HepG2 (cell line): ENCODE measurements around the gene NSD1. TPM values are rescaled to one million over a fixed set of nuclear protein-coding genes. Genes with fewer than 3 reads are reported as not detected.

Experiments used
- AGO1 ChIP-seq: fragments of 200-400 bp; formaldehyde crosslinking; IDR thresholded peaks from 2 replicates; pipeline ENCODE4 v1.6.1; 2017; ENCODE audit warnings: mild to moderate bottlenecking, low read depth, low read length, moderate library complexity; ENCODE audit not compliant: poor library complexity, severe bottlenecking
- CENPT ChIP-seq: sonication (generic); formaldehyde crosslinking; IDR thresholded peaks from 2 replicates; pipeline ENCODE4 v1.8.0; 2022; ENCODE audit warnings: low read depth, mild to moderate bottlenecking, moderate library complexity, missing genetic modification reagents
- FOXK1 ChIP-seq: sonication (generic); formaldehyde crosslinking; IDR thresholded peaks from 2 replicates; pipeline ENCODE4 v1.4.0; 2020; ENCODE audit warnings: low read depth, missing genetic modification reagents, borderline replicate concordance
- HMG20A ChIP-seq: IDR thresholded peaks from 2 replicates; pipeline ENCODE4 v1.6.1; 2016; ENCODE audit warnings: borderline replicate concordance
- RBM22 ChIP-seq: fragments of 200-400 bp; formaldehyde crosslinking; optimal IDR thresholded peaks from 2 replicates; pipeline ENCODE3; 2017; ENCODE audit warnings: mild to moderate bottlenecking, low read length, moderate library complexity
- ZEB1 ChIP-seq: IDR thresholded peaks from 2 replicates; pipeline ENCODE4 v1.6.1; 2012; ENCODE audit warnings: mild to moderate bottlenecking, low read depth, inconsistent platforms; ENCODE audit not compliant: insufficient replicate concordance
- ZNF232 ChIP-seq: sonication (generic); formaldehyde crosslinking; IDR thresholded peaks from 2 replicates; pipeline ENCODE4 v1.4.0; 2020; ENCODE audit warnings: missing genetic modification reagents, borderline replicate concordance
- ZNF24 ChIP-seq: fragments of 450-650 bp; IDR thresholded peaks from 2 replicates; pipeline ENCODE4 v1.6.1; 2017; ENCODE audit warnings: antibody characterized with exemption, mild to moderate bottlenecking
- ZNF274 ChIP-seq: sonication (generic); formaldehyde crosslinking; IDR thresholded peaks from 2 replicates; pipeline ENCODE4 v1.5.1; 2020; ENCODE audit warnings: mild to moderate bottlenecking, missing genetic modification reagents
- ZNF3 ChIP-seq: IDR thresholded peaks from 2 replicates; pipeline ENCODE4 v1.7.0; 2017; ENCODE audit warnings: inconsistent platforms
- ZNF572 ChIP-seq: sonication (generic); formaldehyde crosslinking; IDR thresholded peaks from 2 replicates; pipeline ENCODE4 v1.5.1; 2020; ENCODE audit warnings: mild to moderate bottlenecking, missing genetic modification reagents
- ZNF816 ChIP-seq: sonication (generic); formaldehyde crosslinking; IDR thresholded peaks from 2 replicates; pipeline ENCODE4 v1.8.0; 2022; ENCODE audit warnings: missing genetic modification reagents, mild to moderate bottlenecking, borderline replicate concordance
- polyA plus RNA-seq, 8 experiments: library from polyadenylated mRNA; depleted of rRNA in 3 of 8; stranded (reverse) in 7 of 8; unstranded in 1 of 8; fragments of >200 nt; fragmentation: Illumina TruSeq in 4 of 8; extraction: Trizol in 4 of 8; gene quantifications; 2 replicates each; pipeline versions ENCODE4 v1.2.1 to v1.2.3, GENCODE V29; 2011 to 2016; ENCODE audit warnings: low read depth in 4 of 8, missing spikeins in 1 of 8, mixed read lengths in 1 of 8; ENCODE audit not compliant: insufficient read depth in 1 of 8
- total RNA-seq, 5 experiments: library from RNA; depleted of rRNA; stranded (reverse); fragments of >200 nt; fragmentation: Illumina TruSeq; extraction: Trizol; gene quantifications; 2 replicates each; pipeline ENCODE4 v1.2.3, GENCODE V29; 2016; ENCODE audit warnings: low read depth in 1 of 5
- TF ChIP-seq, protein P1 (sequence below): IDR thresholded peaks from 2 replicates; pipeline ENCODE4 v1.6.1; 2016; ENCODE audit warnings: missing genetic modification reagents, missing compliant biosample characterization
- TF ChIP-seq, protein P2 (sequence below): sonication (generic); formaldehyde crosslinking; IDR thresholded peaks from 2 replicates; pipeline ENCODE4 v1.5.0; 2020; ENCODE audit warnings: missing genetic modification reagents
- TF ChIP-seq, protein P3 (sequence below): sonication (generic); formaldehyde crosslinking; IDR thresholded peaks from 2 replicates; pipeline ENCODE4 v1.4.0; 2020; ENCODE audit warnings: missing genetic modification reagents
- TF ChIP-seq, protein P4 (sequence below): sonication (generic); formaldehyde crosslinking; IDR thresholded peaks from 2 replicates; pipeline ENCODE4 v1.4.0; 2020; ENCODE audit warnings: missing genetic modification reagents, borderline replicate concordance
- TF ChIP-seq, protein P5 (sequence below): sonication (generic); formaldehyde crosslinking; IDR thresholded peaks from 2 replicates; pipeline ENCODE4 v1.8.1; 2023; ENCODE audit warnings: mild to moderate bottlenecking, moderate library complexity, missing genetic modification reagents

NSD1 gene
- total and polyA plus RNA-seq, 2 of the 13 experiments (the other 11 are each of a cell fraction or from before 2014, with no cell fraction given) = 0.01 to 0.09 TPM

DNA sequence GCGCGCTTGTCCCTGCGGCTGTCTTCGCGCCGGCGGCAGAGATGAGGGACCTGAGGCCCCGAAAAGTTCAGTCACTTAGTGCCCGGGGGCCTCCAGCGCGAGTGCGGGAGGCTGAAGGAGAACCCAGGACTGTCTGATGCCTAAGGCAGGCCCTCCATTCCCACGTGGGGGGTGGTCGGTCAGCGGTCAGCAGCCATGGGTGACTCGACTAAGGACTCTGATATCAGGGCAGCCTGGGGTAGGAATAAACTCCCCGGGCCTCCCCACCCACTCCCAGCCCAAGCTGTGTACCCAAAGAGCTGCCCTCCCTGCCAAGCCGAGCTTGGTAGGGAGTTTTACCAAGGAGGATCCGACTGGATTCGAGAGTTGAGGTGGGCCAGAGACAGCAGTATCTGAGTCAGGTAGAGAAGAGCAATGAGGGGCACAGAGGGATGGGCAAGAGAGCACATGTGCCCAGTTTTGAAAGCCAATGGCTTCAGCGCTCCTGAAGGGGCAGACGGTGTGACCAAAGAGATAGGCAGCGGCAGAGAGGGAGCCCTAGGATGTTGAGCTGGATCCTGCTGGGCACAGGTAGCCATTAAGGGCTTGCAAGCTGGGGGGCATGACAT, 46.1 kb upstream of the NSD1 start (continued):
- TF ChIP-seq CENPT (peak; percentile 42; the same call in 1 of the 2 replicates), AGO1 (no peak), ZNF572 (CRISPR knock-in tag) (no peak), HMG20A (CRISPR knock-in tag) (no peak), FOXK1 (CRISPR knock-in tag) (no peak), RBM22 (peak; percentile 90), ZNF816 (no peak), ZNF3 (CRISPR knock-in tag) (peak; percentile 88), ZEB1 (peak; percentile 9), ZNF274 (CRISPR knock-in tag) (0 out of 2 replicates have a peak, but pooled peaks have one; percentile 2), ZNF232 (CRISPR knock-in tag) (no peak; the same call in 1 of the 2 replicates), ZNF24 (no peak)
- TF ChIP-seq, protein P1, sequence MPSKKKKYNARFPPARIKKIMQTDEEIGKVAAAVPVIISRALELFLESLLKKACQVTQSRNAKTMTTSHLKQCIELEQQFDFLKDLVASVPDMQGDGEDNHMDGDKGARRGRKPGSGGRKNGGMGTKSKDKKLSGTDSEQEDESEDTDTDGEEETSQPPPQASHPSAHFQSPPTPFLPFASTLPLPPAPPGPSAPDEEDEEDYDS (CRISPR knock-in tag) = no peak
- TF ChIP-seq, protein P2, sequence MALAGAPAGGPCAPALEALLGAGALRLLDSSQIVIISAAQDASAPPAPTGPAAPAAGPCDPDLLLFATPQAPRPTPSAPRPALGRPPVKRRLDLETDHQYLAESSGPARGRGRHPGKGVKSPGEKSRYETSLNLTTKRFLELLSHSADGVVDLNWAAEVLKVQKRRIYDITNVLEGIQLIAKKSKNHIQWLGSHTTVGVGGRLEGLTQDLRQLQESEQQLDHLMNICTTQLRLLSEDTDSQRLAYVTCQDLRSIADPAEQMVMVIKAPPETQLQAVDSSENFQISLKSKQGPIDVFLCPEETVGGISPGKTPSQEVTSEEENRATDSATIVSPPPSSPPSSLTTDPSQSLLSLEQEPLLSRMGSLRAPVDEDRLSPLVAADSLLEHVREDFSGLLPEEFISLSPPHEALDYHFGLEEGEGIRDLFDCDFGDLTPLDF = peak; percentile 17; the same call in 1 of the 2 replicates
- TF ChIP-seq, protein P3, sequence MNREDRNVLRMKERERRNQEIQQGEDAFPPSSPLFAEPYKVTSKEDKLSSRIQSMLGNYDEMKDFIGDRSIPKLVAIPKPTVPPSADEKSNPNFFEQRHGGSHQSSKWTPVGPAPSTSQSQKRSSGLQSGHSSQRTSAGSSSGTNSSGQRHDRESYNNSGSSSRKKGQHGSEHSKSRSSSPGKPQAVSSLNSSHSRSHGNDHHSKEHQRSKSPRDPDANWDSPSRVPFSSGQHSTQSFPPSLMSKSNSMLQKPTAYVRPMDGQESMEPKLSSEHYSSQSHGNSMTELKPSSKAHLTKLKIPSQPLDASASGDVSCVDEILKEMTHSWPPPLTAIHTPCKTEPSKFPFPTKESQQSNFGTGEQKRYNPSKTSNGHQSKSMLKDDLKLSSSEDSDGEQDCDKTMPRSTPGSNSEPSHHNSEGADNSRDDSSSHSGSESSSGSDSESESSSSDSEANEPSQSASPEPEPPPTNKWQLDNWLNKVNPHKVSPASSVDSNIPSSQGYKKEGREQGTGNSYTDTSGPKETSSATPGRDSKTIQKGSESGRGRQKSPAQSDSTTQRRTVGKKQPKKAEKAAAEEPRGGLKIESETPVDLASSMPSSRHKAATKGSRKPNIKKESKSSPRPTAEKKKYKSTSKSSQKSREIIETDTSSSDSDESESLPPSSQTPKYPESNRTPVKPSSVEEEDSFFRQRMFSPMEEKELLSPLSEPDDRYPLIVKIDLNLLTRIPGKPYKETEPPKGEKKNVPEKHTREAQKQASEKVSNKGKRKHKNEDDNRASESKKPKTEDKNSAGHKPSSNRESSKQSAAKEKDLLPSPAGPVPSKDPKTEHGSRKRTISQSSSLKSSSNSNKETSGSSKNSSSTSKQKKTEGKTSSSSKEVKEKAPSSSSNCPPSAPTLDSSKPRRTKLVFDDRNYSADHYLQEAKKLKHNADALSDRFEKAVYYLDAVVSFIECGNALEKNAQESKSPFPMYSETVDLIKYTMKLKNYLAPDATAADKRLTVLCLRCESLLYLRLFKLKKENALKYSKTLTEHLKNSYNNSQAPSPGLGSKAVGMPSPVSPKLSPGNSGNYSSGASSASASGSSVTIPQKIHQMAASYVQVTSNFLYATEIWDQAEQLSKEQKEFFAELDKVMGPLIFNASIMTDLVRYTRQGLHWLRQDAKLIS (CRISPR knock-in tag) = peak; percentile 90
- TF ChIP-seq, protein P4, sequence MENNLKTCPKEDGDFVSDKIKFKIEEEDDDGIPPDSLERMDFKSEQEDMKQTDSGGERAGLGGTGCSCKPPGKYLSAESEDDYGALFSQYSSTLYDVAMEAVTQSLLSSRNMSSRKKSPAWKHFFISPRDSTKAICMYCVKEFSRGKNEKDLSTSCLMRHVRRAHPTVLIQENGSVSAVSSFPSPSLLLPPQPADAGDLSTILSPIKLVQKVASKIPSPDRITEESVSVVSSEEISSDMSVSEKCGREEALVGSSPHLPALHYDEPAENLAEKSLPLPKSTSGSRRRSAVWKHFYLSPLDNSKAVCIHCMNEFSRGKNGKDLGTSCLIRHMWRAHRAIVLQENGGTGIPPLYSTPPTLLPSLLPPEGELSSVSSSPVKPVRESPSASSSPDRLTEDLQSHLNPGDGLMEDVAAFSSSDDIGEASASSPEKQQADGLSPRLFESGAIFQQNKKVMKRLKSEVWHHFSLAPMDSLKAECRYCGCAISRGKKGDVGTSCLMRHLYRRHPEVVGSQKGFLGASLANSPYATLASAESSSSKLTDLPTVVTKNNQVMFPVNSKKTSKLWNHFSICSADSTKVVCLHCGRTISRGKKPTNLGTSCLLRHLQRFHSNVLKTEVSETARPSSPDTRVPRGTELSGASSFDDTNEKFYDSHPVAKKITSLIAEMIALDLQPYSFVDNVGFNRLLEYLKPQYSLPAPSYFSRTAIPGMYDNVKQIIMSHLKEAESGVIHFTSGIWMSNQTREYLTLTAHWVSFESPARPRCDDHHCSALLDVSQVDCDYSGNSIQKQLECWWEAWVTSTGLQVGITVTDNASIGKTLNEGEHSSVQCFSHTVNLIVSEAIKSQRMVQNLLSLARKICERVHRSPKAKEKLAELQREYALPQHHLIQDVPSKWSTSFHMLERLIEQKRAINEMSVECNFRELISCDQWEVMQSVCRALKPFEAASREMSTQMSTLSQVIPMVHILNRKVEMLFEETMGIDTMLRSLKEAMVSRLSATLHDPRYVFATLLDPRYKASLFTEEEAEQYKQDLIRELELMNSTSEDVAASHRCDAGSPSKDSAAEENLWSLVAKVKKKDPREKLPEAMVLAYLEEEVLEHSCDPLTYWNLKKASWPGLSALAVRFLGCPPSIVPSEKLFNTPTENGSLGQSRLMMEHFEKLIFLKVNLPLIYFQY (CRISPR knock-in tag) = no peak
- TF ChIP-seq, protein P5, sequence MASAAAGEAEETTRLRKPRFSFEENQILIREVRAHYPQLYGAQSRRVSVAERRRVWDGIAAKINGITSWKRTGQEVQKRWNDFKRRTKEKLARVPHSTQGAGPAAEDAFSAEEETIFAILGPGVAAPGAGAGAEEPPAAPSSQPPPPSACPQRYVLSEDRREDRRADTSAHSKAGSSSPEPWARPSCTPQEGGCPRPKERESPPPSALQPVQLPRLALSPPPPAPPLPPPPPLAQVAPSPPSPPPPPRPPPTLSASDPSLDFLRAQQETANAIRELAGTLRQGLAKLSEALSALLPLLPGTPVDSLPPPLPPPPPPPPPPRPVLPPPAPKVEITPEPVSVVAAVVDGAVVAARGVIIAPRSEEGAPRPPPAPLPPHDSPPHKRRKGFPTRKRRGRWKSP = 0 out of 2 replicates have a peak, but pooled peaks have one; percentile 5
